ENCODE measurements around the gene LSAMP. TPM values are rescaled to one million over a fixed set of nuclear protein-coding genes. Genes with fewer than 3 reads are reported as not detected.

Gene LSAMP
- total RNA-seq, 1 experiment from 2014 or later: 10.1 TPM

- ChIA-PET CTCF (no interaction called here), POLR2A (ENCODE audit: low non-redundant PET) (no interaction called here)
- Histone ChIP-seq H3K4me1 (ENCODE audit: insufficient read depth, low read length, poor library complexity, severe bottlenecking) (peaks cover 2% of the 10 kb centered on the region), H3K9me3 (ENCODE audit: low read depth, low read length, poor library complexity, severe bottlenecking) (no peaks in the 10 kb centered on the region), H3K36me3 (ENCODE audit: insufficient read depth, low read length, poor library complexity, severe bottlenecking) (no peaks in the 10 kb centered on the region), H3K27ac (ENCODE audit: low read depth, low read length, poor library complexity, severe bottlenecking) (no peak overlapping the region), H3K4me3 (ENCODE audit: low read depth, low read length, poor library complexity, severe bottlenecking) (no peak overlapping the region), H3K27me3 (replicated peaks; ENCODE audit: insufficient read depth, low read depth, low read length, poor library complexity) (no peaks in the 10 kb centered on the region)
- no peak for DNase-seq (ENCODE audit: low spot score)
- TF ChIP-seq CTCF (conservative IDR thresholded peaks at IDR 0.05; ENCODE audit: low read depth, low read length) (no peak), EZH2 (IDR thresholded peaks at IDR 0.05; ENCODE audit: borderline replicate concordance, low read depth, low read length, poor library complexity, severe bottlenecking) (no peak)
- intact Hi-C loops (cut with micrococcal nuclease; ENCODE audit: unreplicated experiment): loop anchor here (10.0 kb wide), 2 partner anchors 315 to 455 kb away; no protein-coding TSS in a partner anchor
- BruUV-seq (replicated peaks): no TSS peak
Observed at GRCh38 chr3:116440196-116440595, 5.1 kb downstream of the LSAMP start.

- CTCF ChIA-PET: no interaction called here
- POLR2A ChIA-PET (ENCODE audit: low non-redundant PET): no interaction called here
- intact Hi-C loops (cut with micrococcal nuclease; ENCODE audit: unreplicated experiment): no loop called here
Observed at GRCh38 chr3:116433552-116433951, 11.7 kb downstream of the LSAMP start.

DNA sequence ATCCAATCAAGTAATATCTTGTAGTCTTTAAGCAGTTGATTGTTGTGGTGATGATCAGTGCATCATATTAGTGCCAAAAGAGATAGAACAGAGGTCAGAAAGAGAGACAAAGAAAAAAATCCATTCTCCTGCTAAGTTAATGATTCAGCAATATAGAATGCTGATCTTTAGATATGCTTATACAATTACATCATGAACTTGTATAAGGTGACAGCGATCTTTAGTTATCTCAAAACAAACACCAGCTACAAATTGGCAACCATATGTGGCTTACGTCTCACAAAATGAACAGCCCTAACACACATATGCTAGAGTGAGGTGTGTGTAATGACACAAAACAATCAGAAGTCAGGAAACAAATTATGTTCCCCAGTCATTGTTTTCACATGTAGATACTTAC lies 12.5 kb downstream of the LSAMP start:
- BruUV-seq (replicated peaks): no TSS peak
- DNase-seq (ENCODE audit: low spot score): no peak
- Histone ChIP-seq H3K4me1 (ENCODE audit: insufficient read depth, low read length, poor library complexity, severe bottlenecking) (peaks cover 5% of the 10 kb centered on the region), H3K36me3 (ENCODE audit: insufficient read depth, low read length, poor library complexity, severe bottlenecking) (no peaks in the 10 kb centered on the region), H3K9me3 (ENCODE audit: low read depth, low read length, poor library complexity, severe bottlenecking) (no peaks in the 10 kb centered on the region), H3K27me3 (replicated peaks; ENCODE audit: insufficient read depth, low read depth, low read length, poor library complexity) (no peaks in the 10 kb centered on the region), H3K4me3 (ENCODE audit: low read depth, low read length, poor library complexity, severe bottlenecking) (no peak overlapping the region), H3K27ac (ENCODE audit: low read depth, low read length, poor library complexity, severe bottlenecking) (no peak overlapping the region)
- ChIA-PET POLR2A (ENCODE audit: low non-redundant PET) (no interaction called here), CTCF (no interaction called here)
- intact Hi-C loops (cut with micrococcal nuclease; ENCODE audit: unreplicated experiment): no loop called here
- TF ChIP-seq CTCF (conservative IDR thresholded peaks at IDR 0.05; ENCODE audit: low read depth, low read length) (no peak), EZH2 (IDR thresholded peaks at IDR 0.05; ENCODE audit: borderline replicate concordance, low read depth, low read length, poor library complexity, severe bottlenecking) (no peak)

More at GRCh38 chr3:116433552-116433951, 11.7 kb downstream of the LSAMP start:
- Histone ChIP-seq H3K27me3 (replicated peaks; ENCODE audit: insufficient read depth, low read depth, low read length, poor library complexity) (no peaks in the 10 kb centered on the region), H3K4me1 (ENCODE audit: insufficient read depth, low read length, poor library complexity, severe bottlenecking) (peaks cover 5% of the 10 kb centered on the region), H3K36me3 (ENCODE audit: insufficient read depth, low read length, poor library complexity, severe bottlenecking) (no peaks in the 10 kb centered on the region), H3K27ac (ENCODE audit: low read depth, low read length, poor library complexity, severe bottlenecking) (no peak overlapping the region), H3K4me3 (ENCODE audit: low read depth, low read length, poor library complexity, severe bottlenecking) (no peak overlapping the region), H3K9me3 (ENCODE audit: low read depth, low read length, poor library complexity, severe bottlenecking) (no peaks in the 10 kb centered on the region)
- DNase-seq (ENCODE audit: low spot score): no peak
- TF ChIP-seq CTCF (conservative IDR thresholded peaks at IDR 0.05; ENCODE audit: low read depth, low read length) (no peak), EZH2 (IDR thresholded peaks at IDR 0.05; ENCODE audit: borderline replicate concordance, low read depth, low read length, poor library complexity, severe bottlenecking) (no peak)
- BruUV-seq (replicated peaks): no TSS peak

Data from A673 (cell line).